ENCODE measurements around the gene PRAC1.

PRAC1 gene

GRCh38 chr17:48749621-48750553 lies 27.6 kb upstream of the PRAC1 start:
- H3K4me3 ChIP-seq (replicated peaks; ENCODE audit: low read depth, low read length), result no peak overlapping the region
- no peaks in the 10 kb centered on the region for H3K36me3 ChIP-seq (ENCODE audit: control insufficient read depth, insufficient read depth, low read length)
- peaks cover 6% of the 10 kb centered on the region for H3K27me3 ChIP-seq (replicated peaks; ENCODE audit: control insufficient read depth, insufficient read depth, low read length)
- DNase-seq (ENCODE audit: extremely low read depth, insufficient read length), result no peak
- no peak for TF ChIP-seq CTCF (IDR thresholded peaks at IDR 0.05; ENCODE audit: insufficient read depth, low read length, poor library complexity, severe bottlenecking)

- H3K27me3 ChIP-seq (replicated peaks; ENCODE audit: control insufficient read depth, insufficient read depth, low read length), result peaks cover 3% of the 10 kb centered on the region
Observed at GRCh38 chr17:48748718-48749566, 26.6 kb upstream of the PRAC1 start.

GRCh38 chr17:48747445-48748363 lies 25.4 kb upstream of the PRAC1 start:
- no peak for DNase-seq (ENCODE audit: extremely low read depth, insufficient read length)
- Histone ChIP-seq H3K36me3 (ENCODE audit: control insufficient read depth, insufficient read depth, low read length) (no peaks in the 10 kb centered on the region), H3K4me3 (replicated peaks; ENCODE audit: low read depth, low read length) (no peak overlapping the region), H3K27me3 (replicated peaks; ENCODE audit: control insufficient read depth, insufficient read depth, low read length) (peaks cover 1% of the 10 kb centered on the region)
- no peak for TF ChIP-seq CTCF (IDR thresholded peaks at IDR 0.05; ENCODE audit: insufficient read depth, low read length, poor library complexity, severe bottlenecking)

More at GRCh38 chr17:48748718-48749566, 26.6 kb upstream of the PRAC1 start:
- Histone ChIP-seq H3K36me3 (ENCODE audit: control insufficient read depth, insufficient read depth, low read length) (no peaks in the 10 kb centered on the region), H3K4me3 (replicated peaks; ENCODE audit: low read depth, low read length) (no peak overlapping the region)
- DNase-seq (ENCODE audit: extremely low read depth, insufficient read length), result no peak
- TF ChIP-seq CTCF (IDR thresholded peaks at IDR 0.05; ENCODE audit: insufficient read depth, low read length, poor library complexity, severe bottlenecking), result no peak

- no peak for TF ChIP-seq CTCF (IDR thresholded peaks at IDR 0.05; ENCODE audit: insufficient read depth, low read length, poor library complexity, severe bottlenecking)
- no peak overlapping the region for H3K4me3 ChIP-seq (replicated peaks; ENCODE audit: low read depth, low read length)
- H3K27me3 ChIP-seq (replicated peaks; ENCODE audit: control insufficient read depth, insufficient read depth, low read length), result peaks cover 1% of the 10 kb centered on the region; the same call in 1 of the 2 replicates
- no peaks in the 10 kb centered on the region for H3K36me3 ChIP-seq (ENCODE audit: control insufficient read depth, insufficient read depth, low read length)
- DNase-seq (ENCODE audit: extremely low read depth, insufficient read length), result no peak
Observed at GRCh38 chr17:48746916-48747444, 24.7 kb upstream of the PRAC1 start.
